Ecto neural progenitor cell (in vitro differentiated cells): ENCODE data around the gene CABP2.
A peak's percentile ranks its signal among the peaks of the same experiment; 100 is the strongest.
"Not testable (repeated sequence)": the region's sequence is repeated elsewhere in the genome, so short reads cannot be mapped to it uniquely, and the experiment has no call there.

Experiments used
- DNase-seq: peaks from one replicate; pipeline ENCODE4 v3.0.0-alpha.2; 2018; ENCODE audit warnings: low spot score

Gene CABP2

DNA sequence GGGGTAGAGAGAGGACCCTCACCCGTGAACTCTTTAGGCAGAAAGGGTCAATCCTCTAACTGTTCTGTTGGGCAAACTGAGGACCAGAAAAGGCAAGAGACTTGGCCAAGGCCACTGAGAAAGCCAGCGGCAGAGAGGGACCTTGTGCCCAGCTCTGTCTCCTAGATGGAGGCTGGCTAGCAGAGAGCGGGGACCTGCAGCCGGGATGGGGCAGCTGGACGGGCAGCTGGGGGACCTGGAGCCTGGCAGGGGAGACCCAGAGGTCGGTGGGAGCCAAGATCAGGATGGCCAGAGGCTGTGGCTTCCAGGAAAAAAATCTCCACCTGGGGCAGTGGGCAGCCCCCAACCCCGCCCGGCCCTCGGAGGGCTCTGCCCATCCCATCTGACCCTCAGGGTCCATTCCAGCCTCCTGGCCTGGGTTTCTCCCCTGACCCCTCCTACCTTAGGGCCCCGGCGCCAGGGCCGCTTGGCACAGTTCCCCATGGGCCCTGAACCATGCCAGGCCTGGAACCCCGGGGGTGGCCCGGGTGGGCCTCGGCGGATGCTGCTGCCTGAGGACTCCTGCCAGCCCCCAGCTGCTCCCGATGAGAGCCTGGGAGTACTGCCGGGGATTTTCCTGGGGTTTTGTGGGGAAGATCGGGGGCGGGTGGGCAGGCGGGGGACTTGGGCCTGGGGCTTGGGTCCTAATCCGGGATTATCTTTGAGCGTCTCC, at the start of gene CABP2:
TSS of gene CABP2 (minus strand) at position 603 of the 712 bp plus-strand sequence. CDS start at position 483, 120 bp downstream.
- DNase-seq, result no peak

DNA sequence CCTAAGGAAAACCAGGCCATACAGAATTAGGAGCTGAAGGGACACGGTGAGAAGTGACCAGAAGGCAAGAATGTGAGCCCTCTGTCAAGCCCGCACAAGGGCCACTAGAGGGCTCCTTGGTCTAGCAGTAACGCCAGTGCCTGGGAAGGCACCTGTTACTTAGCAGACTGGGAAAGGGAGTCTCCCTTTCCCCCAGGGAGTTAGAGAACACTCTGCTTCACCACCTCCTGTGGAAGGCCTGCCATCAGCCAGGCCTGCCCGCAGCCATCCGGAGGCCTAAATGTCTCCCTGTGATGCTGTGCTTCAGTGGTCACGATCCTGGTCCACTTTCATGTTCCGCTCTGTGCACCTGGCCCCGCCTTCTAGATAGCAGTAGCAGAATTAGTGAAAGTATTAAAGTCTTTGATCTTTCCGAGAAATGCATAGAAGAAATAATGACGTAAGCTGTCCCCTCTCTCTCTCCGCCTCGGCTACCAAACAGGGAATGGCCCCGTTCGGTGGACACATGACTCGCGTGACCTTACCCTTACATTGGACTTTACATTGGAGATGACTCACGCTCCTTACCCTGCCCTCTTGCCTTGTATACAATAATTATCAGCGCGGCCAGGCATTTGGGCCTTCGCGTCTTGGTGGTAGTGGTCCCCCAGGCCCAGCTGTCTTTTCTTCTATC, 49.6 kb upstream of the CABP2 start:
- peak; percentile 54 for DNase-seq

DNA sequence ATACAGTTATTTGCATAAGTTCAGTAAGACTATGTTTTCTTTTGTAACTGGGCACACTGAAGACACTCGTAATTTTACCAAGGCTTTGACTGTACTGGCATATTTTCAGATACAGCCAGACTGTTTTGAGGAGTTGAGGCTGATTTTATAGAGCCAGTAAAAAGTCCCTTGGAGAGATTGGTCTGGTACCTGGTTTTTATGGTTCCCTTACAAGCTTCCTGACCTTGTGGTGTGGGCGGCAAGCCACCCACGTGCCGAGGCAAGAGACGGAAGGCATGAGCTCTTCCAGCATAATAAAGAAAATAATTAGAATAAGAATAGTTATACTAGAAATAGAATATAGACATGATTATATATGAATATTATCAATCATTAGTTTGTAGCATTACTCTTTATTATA, 49.1 kb upstream of the CABP2 start:
- DNase-seq, result no peak

DNA sequence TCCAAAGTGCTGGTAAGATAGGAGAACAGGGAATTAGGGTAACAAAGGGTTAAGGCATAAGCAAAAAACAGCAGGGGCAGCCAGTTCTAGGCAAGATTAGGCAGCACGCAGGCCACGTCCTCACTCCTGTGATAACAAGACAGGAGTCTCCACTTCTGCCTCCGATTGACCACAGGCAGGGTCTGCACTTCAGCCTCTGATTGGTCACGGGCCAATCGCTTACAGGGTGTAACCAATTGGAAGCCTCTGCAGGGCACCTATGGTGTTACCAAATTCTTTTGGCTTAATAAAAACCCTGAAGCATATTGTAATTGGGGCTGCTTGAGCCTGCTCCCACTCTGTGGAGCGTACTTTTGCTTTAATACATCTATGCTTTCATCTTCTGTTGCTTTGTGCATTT, 48.2 kb upstream of the CABP2 start:
- no peak for DNase-seq

DNA sequence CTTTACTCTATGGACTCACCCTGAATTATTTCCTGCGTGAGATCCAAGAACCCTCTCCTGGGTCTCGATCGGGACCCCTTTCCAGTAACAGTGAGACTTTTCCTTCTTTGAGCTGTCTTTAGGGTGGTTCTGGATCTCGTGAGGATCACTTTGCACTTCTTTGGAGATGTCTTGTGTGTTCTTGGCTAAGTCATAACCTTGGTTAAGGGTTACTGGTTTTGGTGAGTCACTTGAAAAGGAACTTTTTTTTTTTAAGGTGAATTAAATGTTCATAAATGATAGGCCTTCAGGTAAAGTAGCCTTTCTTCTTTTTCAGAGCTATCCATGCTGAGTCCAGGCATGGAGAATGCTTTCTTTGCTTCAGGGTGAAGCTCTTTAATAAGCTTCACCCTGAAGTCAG, 41.0 kb upstream of the CABP2 start:
- DNase-seq, result no peak

DNA sequence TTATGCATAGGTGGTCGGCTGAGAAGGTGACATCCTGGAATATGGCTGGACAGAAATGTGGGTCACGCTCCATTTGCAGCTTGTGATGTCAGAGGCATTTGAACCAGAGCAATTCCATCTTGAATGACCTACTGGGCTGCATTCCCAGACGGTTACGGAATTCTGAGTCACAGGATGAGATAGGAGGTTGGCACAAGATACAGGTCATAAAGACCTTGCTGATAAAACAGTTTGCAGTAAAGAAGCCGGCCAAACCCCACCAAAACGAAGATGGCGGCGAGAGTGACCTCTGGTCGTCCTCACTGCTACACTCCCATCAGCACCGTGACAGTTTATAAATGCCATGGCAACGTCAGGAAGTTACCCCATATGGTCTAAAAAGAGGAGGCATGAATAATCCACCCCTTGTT, 40.5 kb upstream of the CABP2 start:
- DNase-seq, result not testable (repeated sequence)

DNA sequence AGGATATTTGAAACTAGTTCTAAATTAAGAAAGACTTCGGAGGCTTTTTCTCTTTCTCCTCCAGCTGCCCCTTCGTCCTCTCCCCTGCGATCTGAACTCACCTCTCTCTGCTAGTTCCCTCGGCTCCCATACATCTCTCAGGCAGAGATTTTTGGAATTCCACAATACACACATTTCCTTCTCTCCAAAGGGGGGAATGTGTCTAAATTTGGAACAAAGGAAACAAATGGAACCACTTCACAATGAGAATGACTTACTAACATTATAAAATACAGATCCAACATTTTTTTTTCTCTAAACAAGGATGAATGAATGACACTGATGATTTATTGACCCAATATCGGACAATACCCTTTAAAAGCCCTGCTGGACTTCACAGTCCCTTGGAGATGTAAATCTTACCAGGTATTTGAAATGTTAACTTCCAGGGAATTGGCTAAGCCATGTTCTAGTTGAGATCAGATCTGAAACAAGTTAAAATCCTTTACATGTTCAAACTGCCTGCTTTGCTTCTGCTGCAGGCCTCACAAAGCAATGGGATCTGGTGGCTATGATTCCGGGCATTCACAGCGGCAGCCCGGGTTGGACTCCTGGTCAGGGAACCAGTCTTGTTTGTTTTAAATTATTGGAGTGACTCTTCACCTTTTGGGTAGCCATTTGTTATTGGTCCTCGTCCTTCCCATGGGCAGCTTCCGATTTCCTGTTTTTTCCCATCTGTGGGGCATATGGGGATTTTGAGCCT, 39.9 kb upstream of the CABP2 start:
- DNase-seq, result no peak

DNA sequence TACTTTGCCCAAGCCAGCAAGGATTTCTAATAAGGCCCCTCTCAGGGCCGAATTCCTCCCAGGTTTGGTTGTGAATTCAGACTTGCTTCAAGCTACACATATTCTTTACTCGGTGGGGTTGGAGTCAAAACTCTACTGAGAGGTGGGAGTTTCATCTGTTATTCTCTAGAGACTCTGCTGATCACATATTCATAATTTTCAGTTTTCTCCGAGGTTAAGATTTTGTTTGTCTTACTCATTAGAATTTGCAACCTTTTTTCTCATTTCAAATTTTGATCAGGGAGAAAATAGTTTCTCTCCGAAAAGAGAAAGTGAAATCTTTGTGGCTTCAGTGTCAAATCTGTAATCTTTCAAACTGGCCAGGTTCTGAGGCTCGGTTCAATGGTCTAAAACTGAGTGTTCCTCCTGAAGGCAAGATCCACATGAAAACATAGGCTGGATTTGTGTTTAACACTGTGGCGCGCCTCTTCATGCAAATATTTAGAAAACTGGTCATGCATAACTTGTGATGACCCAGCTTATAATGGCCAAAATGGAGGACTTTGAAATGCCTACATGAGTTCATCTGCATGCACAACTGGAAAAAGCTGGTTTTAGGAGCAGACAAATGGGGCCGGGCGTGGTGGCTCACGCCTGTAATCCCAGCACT, 38.8 kb upstream of the CABP2 start:
- DNase-seq, result no peak

DNA sequence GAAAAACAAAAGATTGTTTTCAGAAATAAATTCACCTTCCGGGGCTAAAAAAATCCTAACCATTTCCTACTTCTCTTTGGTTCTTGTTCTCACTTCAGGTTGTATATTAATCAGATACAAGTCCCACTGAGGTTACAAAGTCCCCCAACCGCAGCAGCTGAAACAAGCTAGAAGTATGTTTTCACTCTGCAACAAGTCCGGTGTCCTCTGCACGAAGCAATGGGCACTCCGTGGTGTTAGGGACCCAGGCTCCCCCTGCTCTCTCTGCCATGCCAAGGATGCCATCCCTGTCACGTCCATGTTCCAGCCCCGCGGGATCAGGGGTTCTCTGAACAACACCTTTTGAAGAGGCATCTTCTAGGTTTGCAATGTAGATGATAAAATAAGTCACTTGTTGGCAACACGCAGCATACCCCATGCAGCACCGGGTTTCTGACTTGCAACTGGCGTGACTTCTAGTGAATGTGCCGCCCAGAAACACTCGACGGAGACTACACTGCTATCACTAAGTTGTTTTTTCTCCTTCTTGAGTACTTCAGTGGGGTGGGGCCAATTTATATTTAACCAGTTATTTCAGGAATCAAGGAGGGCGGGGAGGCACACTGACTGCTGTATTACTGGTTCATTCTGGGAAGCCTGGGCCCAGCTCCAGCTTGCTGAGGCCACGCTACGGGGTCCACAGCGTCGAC, 35.0 kb upstream of the CABP2 start:
- DNase-seq, result no peak

DNA sequence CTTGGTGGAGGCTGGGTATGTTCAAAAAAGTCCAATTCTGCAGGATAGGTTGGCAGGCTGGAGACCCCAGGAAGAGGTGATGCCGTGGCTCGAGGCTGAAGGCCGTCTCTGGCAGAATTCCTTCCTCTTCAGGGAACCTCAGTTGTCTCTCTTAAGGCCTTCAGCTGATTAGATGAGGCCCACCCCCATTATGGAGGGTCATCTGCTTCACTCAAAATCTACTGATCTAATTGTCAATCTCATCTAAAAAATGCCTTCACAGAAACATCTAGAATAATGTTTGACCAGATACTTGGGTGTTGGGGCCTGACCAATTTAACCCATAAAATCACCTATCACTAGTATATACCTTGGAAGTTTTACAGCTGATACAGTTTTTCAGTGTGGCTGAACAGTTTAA, 33.0 kb upstream of the CABP2 start:
- no peak for DNase-seq

DNA sequence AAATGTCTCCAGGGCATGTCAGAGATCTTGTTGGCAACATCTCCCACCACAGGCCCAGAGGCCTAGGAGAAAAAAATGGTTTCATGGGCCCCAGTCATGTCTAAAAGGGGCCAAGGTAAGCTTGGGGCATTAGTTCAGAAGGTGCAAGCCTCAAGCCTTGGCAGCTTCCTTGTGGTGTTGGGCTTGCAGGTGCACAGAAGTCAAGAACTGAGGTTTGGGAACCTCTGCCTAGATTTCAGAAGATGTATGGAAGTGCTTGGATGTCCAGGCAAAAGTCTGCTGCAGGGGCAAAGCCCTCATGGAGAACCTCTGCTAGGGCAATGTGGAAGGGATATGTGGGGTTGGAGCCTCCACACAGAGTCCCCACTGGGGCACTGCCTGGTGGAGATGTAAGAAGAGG, 28.5 kb upstream of the CABP2 start:
- not testable (repeated sequence) for DNase-seq

DNA sequence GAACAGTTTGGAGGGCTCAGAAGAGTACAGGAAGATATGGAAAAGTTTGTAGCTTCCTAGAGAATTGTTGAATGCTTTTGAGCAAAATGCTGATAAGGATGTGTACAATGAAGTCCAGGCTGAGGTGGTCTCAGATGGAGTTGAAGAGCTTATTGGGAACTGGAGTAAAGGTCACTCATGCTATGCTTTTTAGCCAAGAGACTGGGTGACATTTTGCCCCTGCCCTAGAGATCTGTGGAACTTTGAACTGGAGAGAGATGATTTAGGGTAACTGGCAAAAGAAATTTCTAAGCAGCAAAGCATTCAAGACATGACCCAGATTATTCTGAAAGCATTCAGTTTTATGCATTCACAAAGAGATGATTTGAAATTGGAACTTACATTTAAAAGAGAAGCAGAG, 27.9 kb upstream of the CABP2 start:
- DNase-seq, result no peak

DNA sequence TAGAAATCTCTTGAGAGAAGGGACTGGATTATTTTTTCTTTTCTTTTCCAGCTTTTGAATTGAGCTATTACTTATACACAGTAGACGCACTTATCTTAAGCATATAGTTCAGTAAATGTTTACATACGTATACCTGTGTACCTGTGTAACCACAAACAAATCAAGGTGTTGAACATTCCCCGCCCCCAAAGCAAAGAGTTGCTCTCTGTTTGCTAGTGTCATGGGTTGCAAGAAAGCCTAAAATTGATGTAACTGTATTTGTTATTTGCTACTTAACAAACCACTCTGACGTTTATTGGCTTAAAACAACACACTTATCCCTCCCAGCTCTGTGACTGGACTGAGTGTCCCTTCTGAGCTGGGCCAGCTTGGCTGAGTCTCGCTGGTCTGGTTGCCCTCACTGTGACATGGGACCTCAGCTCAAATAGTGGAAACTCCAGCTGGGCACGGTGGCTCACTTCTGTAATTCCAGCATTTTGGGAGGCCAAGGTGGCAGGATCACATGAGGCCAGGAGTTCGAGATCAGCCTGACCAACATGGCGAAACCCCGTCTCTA, 25.4 kb upstream of the CABP2 start:
- no peak for DNase-seq

DNA sequence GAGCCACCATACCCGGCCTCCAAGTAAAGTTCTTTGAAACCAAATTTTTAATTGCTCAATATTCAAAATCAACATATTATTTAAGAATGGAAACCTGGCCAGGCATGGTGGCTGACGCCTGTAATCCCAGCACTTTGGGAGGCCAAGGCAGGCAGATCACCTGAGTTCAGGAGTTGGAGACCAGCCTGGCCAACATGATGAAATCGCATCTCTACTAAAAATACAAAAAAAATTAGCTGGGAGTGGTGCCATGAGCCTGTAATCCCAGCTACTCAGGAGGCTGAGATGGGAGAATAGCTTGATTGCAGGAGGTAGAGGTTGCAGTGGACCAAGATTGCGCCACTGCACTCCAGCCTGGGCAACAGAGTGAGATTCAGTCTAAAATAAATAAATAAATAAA, 24.9 kb upstream of the CABP2 start:
- DNase-seq, result not testable (repeated sequence)

DNA sequence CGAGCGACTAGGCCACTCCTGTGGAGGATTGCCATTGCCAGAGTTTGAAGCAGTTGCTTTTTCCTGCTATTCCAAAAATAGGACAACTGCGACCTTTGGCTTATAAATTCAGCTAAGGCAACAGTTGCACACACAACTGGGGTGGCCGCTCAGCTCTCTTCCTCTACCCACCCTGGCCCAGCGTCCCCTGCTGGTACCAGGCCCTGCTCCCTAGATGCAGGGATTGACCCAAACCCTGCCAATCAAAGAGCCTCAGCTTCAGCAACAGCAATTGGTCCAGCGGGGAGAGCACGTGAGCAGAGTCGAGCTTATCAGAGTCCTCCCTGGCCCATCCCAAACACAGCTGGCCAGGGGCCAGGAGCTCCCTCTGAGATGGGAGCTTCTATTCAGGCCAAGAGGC, 22.0 kb upstream of the CABP2 start:
- DNase-seq, result peak; percentile 66

DNA sequence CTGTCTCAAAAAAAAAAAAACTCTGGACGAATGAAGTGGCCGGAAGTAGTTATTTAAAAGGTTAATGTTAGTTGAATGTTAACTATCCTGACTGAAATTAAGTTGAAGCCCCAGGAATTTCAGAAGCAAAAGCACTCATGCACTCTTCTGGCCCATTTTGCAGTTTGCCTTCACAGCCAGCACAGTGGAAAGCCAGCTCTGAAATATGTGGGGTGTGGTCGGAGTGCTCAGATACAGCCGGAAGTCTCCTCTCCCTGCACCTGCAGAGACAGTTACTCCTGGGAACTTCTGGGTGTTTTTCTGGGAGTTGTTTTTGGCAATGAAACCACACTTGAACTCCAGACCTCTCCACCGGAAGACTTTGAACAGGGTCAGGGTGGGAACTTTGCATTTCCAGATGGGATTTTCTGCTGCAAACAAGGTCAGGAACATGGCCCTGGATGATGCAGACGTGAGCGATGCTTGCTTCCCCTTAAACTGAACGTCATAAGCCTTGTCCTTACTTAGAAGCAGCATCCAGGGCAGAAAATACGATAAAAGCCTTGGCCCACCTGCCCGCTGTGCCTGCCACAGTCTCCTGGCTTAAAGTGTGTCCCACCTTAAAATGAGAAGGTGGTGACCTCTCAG, 21.5 kb upstream of the CABP2 start:
- no peak for DNase-seq

DNA sequence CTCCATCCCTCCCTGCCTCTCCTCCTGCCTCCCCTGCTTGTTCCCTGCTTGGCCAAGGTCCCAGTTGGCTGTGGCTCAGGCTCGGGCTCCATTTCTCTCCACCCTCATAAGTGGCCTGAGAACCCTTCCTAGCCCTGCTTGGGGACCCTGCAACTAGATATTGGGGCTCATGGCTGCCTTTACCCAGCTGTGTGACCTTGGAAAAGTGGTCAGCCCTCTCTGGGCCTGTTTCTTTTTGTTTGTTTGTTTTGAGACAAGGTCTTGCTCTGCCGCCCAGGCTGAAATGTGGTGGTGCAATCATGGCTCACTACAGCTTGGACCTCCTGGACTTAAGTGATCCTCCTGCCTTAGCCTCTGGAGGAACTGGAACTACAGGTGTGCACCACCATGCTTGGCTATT, 20.3 kb upstream of the CABP2 start:
- DNase-seq, result no peak

DNA sequence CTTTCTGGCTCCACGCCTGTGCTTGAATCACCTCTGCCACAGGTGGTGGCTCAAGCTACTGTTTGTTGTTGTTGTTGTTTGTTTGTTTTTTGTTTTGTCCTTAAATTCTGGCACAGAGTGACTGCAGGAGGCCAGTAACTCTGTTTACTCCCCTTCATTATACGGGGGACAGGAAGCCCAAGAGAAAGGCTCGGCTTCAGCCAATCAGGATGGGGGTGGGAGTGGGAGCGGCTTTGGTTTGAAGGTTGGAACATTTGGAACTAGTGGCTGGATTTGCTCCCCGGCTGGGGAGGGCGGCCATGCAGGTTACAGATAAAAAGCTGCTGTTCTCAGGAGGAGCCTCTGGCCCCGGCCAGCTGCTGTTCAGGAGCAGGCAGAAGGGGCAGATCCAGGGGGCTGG, 19.7 kb upstream of the CABP2 start:
- no peak for DNase-seq

DNA sequence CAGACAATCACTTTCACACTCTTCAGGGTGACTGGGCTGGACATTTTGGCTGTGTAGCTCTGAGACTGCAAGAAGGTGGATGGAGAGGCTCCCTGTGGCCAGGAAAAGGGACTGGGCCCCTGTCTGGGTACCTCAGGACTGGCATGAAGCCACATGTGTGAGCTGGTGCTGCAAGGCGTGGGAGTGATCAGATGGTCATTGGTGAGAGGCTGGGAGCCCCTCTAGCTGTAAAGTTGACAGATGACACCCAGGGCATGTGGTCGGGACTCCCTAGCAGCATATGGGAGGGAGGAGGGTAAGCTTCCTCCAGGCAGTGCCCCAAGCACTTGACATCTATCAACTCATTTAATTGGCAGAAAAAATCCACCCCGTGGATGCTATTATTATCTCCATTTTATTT, 18.9 kb upstream of the CABP2 start:
- no peak for DNase-seq

DNA sequence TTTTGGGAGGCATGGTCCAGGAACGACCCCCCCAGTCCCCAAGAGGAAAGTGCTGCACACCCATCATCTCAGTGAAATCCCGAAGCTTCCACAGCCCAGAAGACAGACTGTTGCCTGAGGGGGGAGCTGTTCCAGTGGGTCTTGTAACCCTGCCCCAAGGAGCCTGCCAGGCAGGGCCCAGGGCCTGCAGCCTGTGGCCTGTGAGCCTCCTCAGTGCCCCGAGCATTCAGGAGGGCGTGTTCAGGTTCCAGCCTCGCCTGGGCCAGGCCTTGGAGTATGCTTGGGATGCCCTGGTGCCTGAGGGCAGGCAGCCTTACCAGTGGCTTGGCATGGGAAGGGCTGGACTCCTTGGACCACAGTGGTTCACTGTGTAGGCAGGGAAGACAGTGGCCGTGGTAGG, 18.0 kb upstream of the CABP2 start:
- no peak for DNase-seq

DNA sequence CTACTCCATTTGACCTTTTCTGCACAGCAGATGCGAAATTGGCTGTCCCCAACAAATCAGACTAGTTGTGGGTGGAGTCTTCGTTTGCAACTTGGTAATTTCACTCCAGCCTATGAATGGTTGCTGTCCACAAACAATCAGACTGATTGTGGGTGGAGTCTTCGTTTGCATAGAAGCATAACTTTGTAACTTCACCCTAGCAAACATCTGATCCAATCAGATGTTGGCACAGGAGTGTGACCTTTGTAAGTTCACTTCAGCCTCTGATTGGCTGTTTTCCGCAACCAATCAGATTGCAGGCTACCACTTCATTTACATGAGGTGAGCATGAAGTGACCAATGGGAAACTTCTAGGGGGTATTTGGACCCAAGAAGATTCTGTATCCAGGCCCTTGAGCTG, 16.3 kb upstream of the CABP2 start:
- no peak for DNase-seq
